ENCODE measurements around the gene DCANP1.

DNA sequence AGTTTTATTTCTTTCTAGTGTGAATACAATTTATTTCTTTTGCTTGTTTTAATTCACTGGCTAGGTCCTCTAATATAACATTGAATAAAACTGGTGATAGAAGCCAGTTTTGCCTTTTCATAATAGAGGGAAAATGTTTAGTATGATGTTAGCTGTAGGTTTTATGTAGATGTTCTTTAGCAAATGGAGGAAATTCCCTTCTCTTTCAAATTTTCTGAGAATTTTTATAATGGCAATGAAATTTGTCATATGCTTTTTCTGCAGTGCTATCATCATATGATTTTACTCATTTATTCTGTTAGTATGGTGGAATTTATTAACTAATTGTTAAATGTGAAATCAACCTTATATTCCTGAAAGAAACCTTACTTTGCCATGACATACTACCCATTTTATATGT is 30.1 kb downstream of the DCANP1 start:
- TF ChIP-seq CTCF (IDR thresholded peaks at IDR 0.05) (no peak), ZFX (IDR thresholded peaks at IDR 0.05; ENCODE audit: borderline replicate concordance) (no peak)

All from 22Rv1 (cell line).